Raji (cell line): ENCODE data around the gene ABR.

ENCODE experiments used
- POLR2A ChIP-seq: IDR thresholded peaks from 2 replicates; pipeline ENCODE4 v1.6.1; 2011; ENCODE audit warnings: low read depth, low read length, control low read depth; ENCODE audit not compliant: insufficient read depth

The ABR gene

GRCh38 chr17:1168533-1169220, 11.1 kb downstream of the ABR start:
- TF ChIP-seq POLR2A: no peak

GRCh38 chr17:1166276-1166675, 13.5 kb downstream of the ABR start:
- TF ChIP-seq POLR2A: no peak

GRCh38 chr17:1165836-1166235, 13.9 kb downstream of the ABR start:
- no peak for TF ChIP-seq POLR2A

GRCh38 chr17:1164935-1165556, 14.7 kb downstream of the ABR start:
- TF ChIP-seq POLR2A: no peak

GRCh38 chr17:1162116-1162855, 17.5 kb downstream of the ABR start:
- TF ChIP-seq POLR2A: no peak

GRCh38 chr17:1160591-1161390, 19.0 kb downstream of the ABR start:
- TF ChIP-seq POLR2A: no peak

- TF ChIP-seq POLR2A: no peak
Measured at GRCh38 chr17:1159431-1160180, 20.2 kb downstream of the ABR start.

GRCh38 chr17:1158879-1159278, 20.9 kb downstream of the ABR start:
- no peak for TF ChIP-seq POLR2A

GRCh38 chr17:1156864-1157263, 22.9 kb downstream of the ABR start:
- TF ChIP-seq POLR2A: no peak

- TF ChIP-seq POLR2A: no peak
Measured at GRCh38 chr17:1154704-1155103, 25.1 kb downstream of the ABR start.

- TF ChIP-seq POLR2A: no peak
Measured at GRCh38 chr17:1153795-1154546, 25.8 kb downstream of the ABR start.

- no peak for TF ChIP-seq POLR2A
Measured at GRCh38 chr17:1150863-1151600, 28.7 kb downstream of the ABR start.

GRCh38 chr17:1149869-1150268, 29.9 kb downstream of the ABR start:
- TF ChIP-seq POLR2A: no peak
